HG03565 (cell line): ENCODE results near the gene RAB37.
A peak's percentile ranks its signal among the peaks of the same experiment; 100 is the strongest.

Source experiments
- ATAC-seq: cut with Tn5 transposase; IDR thresholded peaks from one replicate; pipeline ENCODE4 v1.9.1; 2021; ENCODE audit warnings: mild to moderate bottlenecking, moderate library complexity; ENCODE audit not compliant: unreplicated experiment

The RAB37 gene

GRCh38 chr17:74760404-74761105 lies 23.5 kb downstream of the RAB37 start:
- no peak for ATAC-seq

GRCh38 chr17:74761419-74761818 lies 24.4 kb downstream of the RAB37 start:
- no peak for ATAC-seq

GRCh38 chr17:74761931-74762330 lies 24.9 kb downstream of the RAB37 start:
- ATAC-seq, result no peak

GRCh38 chr17:74763565-74764387 lies 26.7 kb downstream of the RAB37 start:
- ATAC-seq, result no peak

GRCh38 chr17:74764751-74765286 lies 27.8 kb downstream of the RAB37 start:
- no peak for ATAC-seq

- ATAC-seq, result no peak
Observed at GRCh38 chr17:74766413-74766812, 29.4 kb downstream of the RAB37 start.

GRCh38 chr17:74767111-74767516 lies 30.1 kb downstream of the RAB37 start:
- ATAC-seq, result no peak

- no peak for ATAC-seq
Observed at GRCh38 chr17:74768069-74768762, 31.2 kb downstream of the RAB37 start.

- no peak for ATAC-seq
Observed at GRCh38 chr17:74768763-74769114, 31.7 kb downstream of the RAB37 start.

- ATAC-seq, result no peak
Observed at GRCh38 chr17:74769266-74769855, 32.3 kb downstream of the RAB37 start.

- no peak for ATAC-seq
Observed at GRCh38 chr17:74769856-74770497, 32.9 kb downstream of the RAB37 start.

- no peak for ATAC-seq
Observed at GRCh38 chr17:74770498-74771318, 33.7 kb downstream of the RAB37 start.

GRCh38 chr17:74771319-74771914 lies 34.4 kb downstream of the RAB37 start:
- ATAC-seq, result no peak

- no peak for ATAC-seq
Observed at GRCh38 chr17:74772053-74772452, 35.0 kb downstream of the RAB37 start.

GRCh38 chr17:74773414-74773813 lies 36.4 kb downstream of the RAB37 start:
- no peak for ATAC-seq

GRCh38 chr17:74773871-74774286 lies 36.8 kb downstream of the RAB37 start:
- no peak for ATAC-seq

GRCh38 chr17:74775409-74776043 lies 38.5 kb downstream of the RAB37 start:
- no peak for ATAC-seq

GRCh38 chr17:74776044-74776962 lies 39.2 kb downstream of the RAB37 start, which contains the start of gene NAT9:
TSS of gene NAT9 (minus strand) at chr17:74776345. CDS start at chr17:74775698, 647 bp downstream.
- peak; percentile 63 for ATAC-seq
